Left ventricle myocardium inferior (tissue), 1 donor: ENCODE data around the gene KCNQ1. TPM values are rescaled to one million over a fixed set of nuclear protein-coding genes. Genes with fewer than 3 reads are reported as not detected.

Experiments used
- DNase-seq: peaks from one replicate; pipeline ENCODE4 v3.0.0-alpha.2; 2020
- H3K27ac ChIP-seq: fragments of 200-600 bp; replicated peaks from 2 replicates; pipeline ENCODE4 v1.8.0; 2021
- H3K27me3 ChIP-seq: fragments of 200-600 bp; 2 replicates; pipeline ENCODE4 v1.8.0; 2021; ENCODE audit warnings: low read depth
- H3K36me3 ChIP-seq: fragments of 200-600 bp; 2 replicates; pipeline ENCODE4 v1.8.0; 2021
- H3K4me1 ChIP-seq: fragments of 200-600 bp; 2 replicates; pipeline ENCODE4 v1.8.0; 2021
- H3K4me3 ChIP-seq: fragments of 200-600 bp; 2 replicates; pipeline ENCODE4 v1.8.0; 2021; ENCODE audit warnings: mild to moderate bottlenecking, moderate library complexity
- H3K9me3 ChIP-seq: fragments of 200-600 bp; replicated peaks from 2 replicates; pipeline ENCODE4 v1.8.0; 2021
- intact Hi-C: fragments of 100-400 bp; cut with micrococcal nuclease; formaldehyde crosslinking; loops from one replicate; pipeline ENCODE4 v1.11.0; 2022
- total RNA-seq: library from RNA; stranded (reverse); fragmentation: NEBNext Ultra II Directional; extraction: Animal tissue kit (Norgen Biotek cat#: 25700); gene quantifications from one replicate; pipeline ENCODE4 v1.2.1, GENCODE V29; 2021
- TF ChIP-seq, protein P1 (sequence below): fragments of 200-600 bp; IDR thresholded peaks from 2 replicates; pipeline ENCODE4 v1.8.0; 2021; ENCODE audit warnings: antibody characterized with exemption, mild to moderate bottlenecking, borderline replicate concordance
- donor health status: DM: no; HTN: yes; CAD: no; lungs with severe emphysema.

KCNQ1 gene
- total RNA-seq, 1 donor from 2014 or later, result 41.8 TPM

DNA sequence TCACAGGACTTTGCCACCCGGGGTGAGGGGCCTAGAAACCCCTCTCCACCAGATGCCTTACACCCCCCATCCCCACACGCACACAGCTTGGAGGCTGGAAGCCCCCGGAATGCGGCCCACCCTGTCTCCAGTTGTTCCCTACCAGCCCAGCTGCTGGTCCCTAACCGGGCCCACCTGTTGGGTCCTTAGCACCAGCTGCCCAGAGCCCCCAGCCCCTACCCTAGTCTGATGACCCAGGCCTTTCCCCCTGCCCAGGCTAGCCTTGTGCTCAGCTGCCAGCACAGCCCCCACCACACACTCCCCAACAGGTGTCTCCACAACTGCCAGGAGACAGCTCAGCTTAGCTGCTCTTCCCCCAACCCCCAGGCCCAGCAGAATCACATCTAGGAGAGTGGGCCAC is 373.7 kb downstream of the KCNQ1 start:
- intact Hi-C loops, result no loop called here
- H3K27ac ChIP-seq, result no peak overlapping the region
- H3K4me3 ChIP-seq, result no peak overlapping the region
- H3K36me3 ChIP-seq, result no peaks in the 10 kb centered on the region
- TF ChIP-seq, protein P1, sequence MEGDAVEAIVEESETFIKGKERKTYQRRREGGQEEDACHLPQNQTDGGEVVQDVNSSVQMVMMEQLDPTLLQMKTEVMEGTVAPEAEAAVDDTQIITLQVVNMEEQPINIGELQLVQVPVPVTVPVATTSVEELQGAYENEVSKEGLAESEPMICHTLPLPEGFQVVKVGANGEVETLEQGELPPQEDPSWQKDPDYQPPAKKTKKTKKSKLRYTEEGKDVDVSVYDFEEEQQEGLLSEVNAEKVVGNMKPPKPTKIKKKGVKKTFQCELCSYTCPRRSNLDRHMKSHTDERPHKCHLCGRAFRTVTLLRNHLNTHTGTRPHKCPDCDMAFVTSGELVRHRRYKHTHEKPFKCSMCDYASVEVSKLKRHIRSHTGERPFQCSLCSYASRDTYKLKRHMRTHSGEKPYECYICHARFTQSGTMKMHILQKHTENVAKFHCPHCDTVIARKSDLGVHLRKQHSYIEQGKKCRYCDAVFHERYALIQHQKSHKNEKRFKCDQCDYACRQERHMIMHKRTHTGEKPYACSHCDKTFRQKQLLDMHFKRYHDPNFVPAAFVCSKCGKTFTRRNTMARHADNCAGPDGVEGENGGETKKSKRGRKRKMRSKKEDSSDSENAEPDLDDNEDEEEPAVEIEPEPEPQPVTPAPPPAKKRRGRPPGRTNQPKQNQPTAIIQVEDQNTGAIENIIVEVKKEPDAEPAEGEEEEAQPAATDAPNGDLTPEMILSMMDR, result no peak
- no peaks in the 10 kb centered on the region for H3K27me3 ChIP-seq
- peaks cover 33% of the 10 kb centered on the region for H3K9me3 ChIP-seq
- H3K4me1 ChIP-seq, result peaks cover under 1% of the 10 kb centered on the region
- DNase-seq, result peak; percentile 6

DNA sequence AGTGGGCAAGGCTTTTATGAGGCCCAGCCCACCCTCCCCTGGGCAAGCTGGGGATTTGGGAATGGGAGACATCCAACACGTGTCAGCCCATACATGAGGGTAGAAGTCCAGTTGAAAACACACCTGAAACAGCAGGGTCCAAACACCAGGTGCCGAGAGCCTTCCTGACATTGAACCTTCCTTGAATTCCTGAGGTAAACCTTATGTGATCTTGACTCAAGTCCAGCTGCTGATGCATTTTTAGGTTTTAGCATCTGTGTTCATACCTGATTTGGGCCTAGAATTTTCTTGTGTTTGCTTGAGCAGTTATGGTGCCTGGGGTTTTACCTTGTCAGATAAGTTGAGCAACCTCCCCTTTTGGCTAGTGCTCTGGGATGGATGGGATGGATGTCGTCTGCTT is 374.5 kb downstream of the KCNQ1 start:
- Histone ChIP-seq H3K4me3 (no peak overlapping the region), H3K36me3 (no peaks in the 10 kb centered on the region), H3K4me1 (peaks cover 8% of the 10 kb centered on the region), H3K27ac (no peak overlapping the region), H3K27me3 (no peaks in the 10 kb centered on the region), H3K9me3 (peaks cover 33% of the 10 kb centered on the region)
- TF ChIP-seq, protein P1, result no peak
- intact Hi-C loops, result no loop called here
- DNase-seq, result no peak

DNA sequence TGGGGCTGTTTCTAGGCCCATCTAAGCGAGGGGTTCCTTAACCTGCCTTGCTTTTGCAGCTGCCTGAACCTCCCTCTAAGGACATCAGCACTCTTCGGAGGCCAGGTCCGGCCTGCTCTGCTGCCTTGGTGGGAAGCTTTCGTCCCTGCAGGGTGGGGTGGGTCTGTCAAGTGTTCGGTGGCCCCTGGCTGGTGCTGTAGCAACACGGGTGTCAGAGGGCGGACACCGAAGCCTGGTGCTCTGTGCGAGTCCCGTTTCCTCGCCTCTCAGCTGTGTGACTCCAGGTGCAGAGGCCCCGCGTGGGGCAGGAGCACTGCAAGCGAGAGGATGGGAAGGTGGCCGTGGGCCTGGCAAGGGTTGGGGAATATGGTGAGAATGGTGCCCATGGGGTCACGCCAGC is 376.2 kb downstream of the KCNQ1 start:
- Histone ChIP-seq H3K36me3 (no peaks in the 10 kb centered on the region), H3K27ac (no peak overlapping the region), H3K4me3 (no peak overlapping the region), H3K27me3 (no peaks in the 10 kb centered on the region), H3K9me3 (peaks cover 26% of the 10 kb centered on the region), H3K4me1 (peaks cover 25% of the 10 kb centered on the region)
- intact Hi-C loops, result no loop called here
- TF ChIP-seq, protein P1, result no peak
- DNase-seq, result peak; percentile 3

- Histone ChIP-seq H3K9me3 (peaks cover 19% of the 10 kb centered on the region), H3K27me3 (no peaks in the 10 kb centered on the region), H3K4me3 (no peak overlapping the region), H3K36me3 (no peaks in the 10 kb centered on the region), H3K4me1 (peaks cover 34% of the 10 kb centered on the region), H3K27ac (no peak overlapping the region)
- peak; percentile 3 for DNase-seq
- intact Hi-C loops, result no loop called here
- TF ChIP-seq, protein P1, result no peak
Measured at GRCh38 chr11:2821891-2822290, 377.1 kb downstream of the KCNQ1 start.

- intact Hi-C loops, result no loop called here
- H3K27me3 ChIP-seq, result no peaks in the 10 kb centered on the region
- TF ChIP-seq, protein P1, result no peak
- H3K36me3 ChIP-seq, result no peaks in the 10 kb centered on the region
- peaks cover 58% of the 10 kb centered on the region for H3K4me1 ChIP-seq
- H3K4me3 ChIP-seq, result peak overlapping the region; percentile 7
- DNase-seq, result peak; percentile 40
- H3K27ac ChIP-seq, result peak overlapping the region; percentile 94
- peaks cover 18% of the 10 kb centered on the region for H3K9me3 ChIP-seq
Measured at GRCh38 chr11:2824851-2825250, 380.0 kb downstream of the KCNQ1 start.
